Ecto neural progenitor cell (in vitro differentiated cells): ENCODE results near the gene NOTCH1.

Experiments used
- DNase-seq: peaks from one replicate; pipeline ENCODE4 v3.0.0-alpha.2; 2018; ENCODE audit warnings: low spot score

NOTCH1 gene

GRCh38 chr9:136517012-136517743, 28.7 kb downstream of the NOTCH1 start:
- no peak for DNase-seq

- no peak for DNase-seq
These were observed 29.6 kb downstream of the NOTCH1 start for GRCh38 chr9:136516191-136516654.

- no peak for DNase-seq
These were observed 30.6 kb downstream of the NOTCH1 start for GRCh38 chr9:136515276-136515675.

GRCh38 chr9:136514022-136514714, 31.7 kb downstream of the NOTCH1 start:
- DNase-seq: no peak

GRCh38 chr9:136513191-136513590, 32.7 kb downstream of the NOTCH1 start:
- no peak for DNase-seq

GRCh38 chr9:136512651-136513071, 33.2 kb downstream of the NOTCH1 start:
- no peak for DNase-seq

GRCh38 chr9:136511670-136512592, 33.9 kb downstream of the NOTCH1 start:
- DNase-seq: no peak

- no peak for DNase-seq
These were observed 34.6 kb downstream of the NOTCH1 start for GRCh38 chr9:136511144-136511669.

- DNase-seq: no peak
These were observed 35.3 kb downstream of the NOTCH1 start for GRCh38 chr9:136510561-136510960.

GRCh38 chr9:136509549-136509948, 36.3 kb downstream of the NOTCH1 start:
- DNase-seq: no peak

GRCh38 chr9:136508729-136509500, 36.9 kb downstream of the NOTCH1 start:
- DNase-seq: no peak

GRCh38 chr9:136507992-136508375, 37.9 kb downstream of the NOTCH1 start:
- DNase-seq: no peak

GRCh38 chr9:136507221-136507991, 38.4 kb downstream of the NOTCH1 start:
- DNase-seq: no peak

- no peak for DNase-seq
These were observed 39.4 kb downstream of the NOTCH1 start for GRCh38 chr9:136506425-136506824.

- no peak for DNase-seq
These were observed 40.1 kb downstream of the NOTCH1 start for GRCh38 chr9:136505406-136506403.

- DNase-seq: no peak
These were observed 41.1 kb downstream of the NOTCH1 start for GRCh38 chr9:136504512-136505348.

- DNase-seq: no peak
These were observed 42.8 kb downstream of the NOTCH1 start for GRCh38 chr9:136502940-136503550.

- no peak for DNase-seq
These were observed 43.7 kb downstream of the NOTCH1 start for GRCh38 chr9:136502196-136502595.
